ENCODE results near the gene PCDHGA10. TPM values are rescaled to one million over a fixed set of nuclear protein-coding genes. Genes with fewer than 3 reads are reported as not detected.
"Not testable (repeated sequence)": the region's sequence is repeated elsewhere in the genome, so short reads cannot be mapped to it uniquely, and the experiment has no call there.

The PCDHGA10 gene
- total RNA-seq, 1 donor from 2014 or later: 35.7 TPM

GRCh38 chr5:141392429-141393198 lies 20.2 kb upstream of the PCDHGA10 start, which contains the start of gene PCDHGA8:
Gene PCDHGA8, plus strand, starts transcription at chr5:141392633. Its CDS starts 181 bp downstream, at chr5:141392814.
- DNase-seq (ENCODE audit: low read depth): peak; percentile 14

GRCh38 chr5:141393267-141393666 lies 19.5 kb upstream of the PCDHGA10 start:
- no peak for DNase-seq (ENCODE audit: low read depth)

- not testable (repeated sequence) for DNase-seq (ENCODE audit: low read depth)
Measured at GRCh38 chr5:141394401-141395187, 18.2 kb upstream of the PCDHGA10 start.

- DNase-seq (ENCODE audit: low read depth): not testable (repeated sequence)
Measured at GRCh38 chr5:141397756-141398551, 14.8 kb upstream of the PCDHGA10 start, which contains the start of gene PCDHGB5. Gene PCDHGB5, plus strand, starts transcription at chr5:141397947. Its CDS starts 181 bp downstream, at chr5:141398128.

- DNase-seq (ENCODE audit: low read depth): no peak
Measured at GRCh38 chr5:141398608-141399007, 14.2 kb upstream of the PCDHGA10 start.

GRCh38 chr5:141399555-141400258 lies 13.1 kb upstream of the PCDHGA10 start:
- DNase-seq (ENCODE audit: low read depth): no peak

GRCh38 chr5:141402553-141403243 lies 10.1 kb upstream of the PCDHGA10 start, which contains the start of gene PCDHGA9:
Gene PCDHGA9, plus strand, starts transcription at chr5:141402778. Its CDS starts 175 bp downstream, at chr5:141402953.
- DNase-seq (ENCODE audit: low read depth): no peak

- DNase-seq (ENCODE audit: low read depth): no peak
Measured at GRCh38 chr5:141403387-141403786, 9.4 kb upstream of the PCDHGA10 start.

- DNase-seq (ENCODE audit: low read depth): not testable (repeated sequence)
Measured at GRCh38 chr5:141407790-141408505, 4.8 kb upstream of the PCDHGA10 start, which contains the start of gene PCDHGB6. Gene PCDHGB6, plus strand, starts transcription at chr5:141408021. Its CDS starts 182 bp downstream, at chr5:141408203.

GRCh38 chr5:141409598-141410306 lies 3.0 kb upstream of the PCDHGA10 start:
- DNase-seq (ENCODE audit: low read depth): no peak

GRCh38 chr5:141411575-141411974 lies 1.2 kb upstream of the PCDHGA10 start:
- peak; percentile 37 for DNase-seq (ENCODE audit: low read depth)

GRCh38 chr5:141413540-141414069 lies 818 bp downstream of the PCDHGA10 start:
- DNase-seq (ENCODE audit: low read depth): peak; percentile 5

- DNase-seq (ENCODE audit: low read depth): not testable (repeated sequence)
Measured at GRCh38 chr5:141414548-141415274, 1.9 kb downstream of the PCDHGA10 start.

- not testable (repeated sequence) for DNase-seq (ENCODE audit: low read depth)
Measured at GRCh38 chr5:141415275-141415618, 2.5 kb downstream of the PCDHGA10 start.

- DNase-seq (ENCODE audit: low read depth): not testable (repeated sequence)
Measured at GRCh38 chr5:141417494-141418172, 4.8 kb downstream of the PCDHGA10 start, which contains the start of gene PCDHGB7. Gene PCDHGB7, plus strand, starts transcription at chr5:141417677. Its CDS starts 183 bp downstream, at chr5:141417860.

GRCh38 chr5:141419074-141419880 lies 6.5 kb downstream of the PCDHGA10 start:
- no peak for DNase-seq (ENCODE audit: low read depth)

Measured in myocyte (in vitro differentiated cells).